Natural killer cell (primary cell): Measurements from ENCODE around the gene HSF5. TPM values are rescaled to one million over a fixed set of nuclear protein-coding genes. Genes with fewer than 3 reads are reported as not detected.

Experiments used
- ATAC-seq, 3 donors: fragments of 150-1000 bp in 2 of 3; fragments of 200-7000 bp in 1 of 3; cut with Tn5 transposase; 1 replicate in 1 of 3; 2 replicates in 2 of 3; pipeline ENCODE4 v1.10.0; 2021; ENCODE audit warnings: mild to moderate bottlenecking in 2 of 3, moderate library complexity in 2 of 3
- DNase-seq, 2 donors: peaks; one replicate each; pipeline versions ENCODE4 v3.0.0 to v3.0.0-alpha.2; 2013 to 2021; ENCODE audit warnings: mixed read lengths in 1 of 2
- H3K27ac ChIP-seq: one replicate; pipeline ENCODE4 v1.5.1; 2013; ENCODE audit warnings: mild to moderate bottlenecking, low read length
- H3K27me3 ChIP-seq: one replicate; pipeline ENCODE4 v1.6.1; 2013; ENCODE audit warnings: low read length; ENCODE audit not compliant: control insufficient read depth, insufficient read depth
- H3K36me3 ChIP-seq: one replicate; pipeline ENCODE4 v1.6.1; 2013; ENCODE audit warnings: low read length; ENCODE audit not compliant: control insufficient read depth, insufficient read depth
- H3K4me1 ChIP-seq: one replicate; pipeline ENCODE4 v1.6.1; 2013; ENCODE audit warnings: low read length; ENCODE audit not compliant: control insufficient read depth, insufficient read depth
- H3K4me3 ChIP-seq: one replicate; pipeline ENCODE4 v1.5.1; 2013; ENCODE audit warnings: low read length
- H3K9me3 ChIP-seq: one replicate; pipeline ENCODE4 v1.6.1; 2013; ENCODE audit warnings: low read length; ENCODE audit not compliant: control insufficient read depth, insufficient read depth
- H3K27ac Mint-ChIP-seq, 2 donors: one replicate each; pipeline ENCODE4 v1.8.0; 2022; ENCODE audit warnings: mild to moderate bottlenecking in 2 of 2, mixed read lengths in 2 of 2, moderate library complexity in 1 of 2
- H3K27me3 Mint-ChIP-seq, 2 donors: one replicate each; pipeline ENCODE4 v1.8.0; 2022; ENCODE audit warnings: low read depth in 2 of 2, mixed read lengths in 2 of 2
- H3K36me3 Mint-ChIP-seq: one replicate; pipeline ENCODE4 v1.8.0; 2022; ENCODE audit warnings: mixed read lengths
- H3K4me1 Mint-ChIP-seq, 2 donors: one replicate each; pipeline ENCODE4 v1.8.0; 2022; ENCODE audit warnings: mixed read lengths in 2 of 2
- H3K4me3 Mint-ChIP-seq: one replicate; pipeline ENCODE4 v1.8.0; 2022; ENCODE audit warnings: mild to moderate bottlenecking, moderate library complexity, mixed read lengths
- H3K9me3 Mint-ChIP-seq, 2 donors: one replicate each; pipeline ENCODE4 v1.8.0; 2022; ENCODE audit warnings: mixed read lengths in 2 of 2
- CTCF ChIP-seq: fragments of 200-600 bp; IDR thresholded peaks from one replicate; pipeline ENCODE4 v1.8.0; 2022; ENCODE audit warnings: antibody characterized with exemption
- WGBS: methylation state at CpG from one replicate; pipeline ENCODE4 v1.1.7; 2013; ENCODE audit warnings: missing lambda C conversion rate; ENCODE audit not compliant: insufficient coverage; 5-methylcytosine and 5-hydroxymethylcytosine counted together
- intact Hi-C: fragments of 100-400 bp; cut with micrococcal nuclease; formaldehyde crosslinking; loops from one replicate; pipeline ENCODE4 v1.14.2; 2022
- total RNA-seq, 4 donors: library from RNA; stranded (reverse); fragments of 120-200 nt in 1 of 4; gene quantifications; one replicate each; pipeline versions ENCODE4 v1.2.3 to v1.2.4, GENCODE V29; 2013 to 2022

HSF5 gene
- total RNA-seq, 3 donors from 2014 or later (not counting 1 experiment from before 2014, with no cell fraction given) = 0.45 to 1.00 (median 0.94) TPM

DNA sequence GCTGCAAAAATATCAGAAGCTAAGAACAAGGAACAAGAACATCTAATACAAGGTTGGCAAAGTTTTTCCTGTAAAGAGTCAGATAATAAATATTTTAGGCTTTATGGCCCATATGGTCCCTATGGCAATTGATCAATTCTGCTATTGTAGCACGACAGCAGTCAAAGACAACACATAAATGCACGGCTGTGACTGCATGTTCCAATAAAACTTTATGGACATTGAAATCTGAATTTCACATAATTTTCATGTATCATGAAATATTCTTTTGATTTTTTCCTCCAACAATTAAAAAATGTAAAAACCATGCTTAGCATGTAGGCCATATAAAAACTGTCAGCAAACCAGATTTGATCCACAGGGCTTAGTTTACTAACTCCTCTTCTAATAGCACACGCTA, 60.4 kb downstream of the HSF5 start:
- Histone ChIP-seq H3K27ac (no peak overlapping the region), H3K4me3 (no peak overlapping the region), H3K27me3 (no peaks in the 10 kb centered on the region), H3K36me3 (no peaks in the 10 kb centered on the region), H3K4me1 (no peaks in the 10 kb centered on the region), H3K9me3 (no peaks in the 10 kb centered on the region)
- Mint-ChIP-seq H3K27ac (no peak overlapping the region), H3K27me3 (no peaks in the 10 kb centered on the region), H3K9me3 (no peaks in the 10 kb centered on the region), H3K4me3 (no peak overlapping the region), H3K4me1 (no peaks in the 10 kb centered on the region), H3K36me3 (no peaks in the 10 kb centered on the region)
- intact Hi-C loops = no loop called here
- no peak for TF ChIP-seq CTCF
- WGBS = 100% methylated on average over 2 of the region's 3 CpGs
- no peak for DNase-seq
- no peak for ATAC-seq

GRCh38 chr17:58421711-58422110, 66.5 kb downstream of the HSF5 start:
- Mint-ChIP-seq H3K4me3 (no peak overlapping the region), H3K4me1 (peaks cover 13 to 15% of the 10 kb centered on the region in 2 donors), H3K27ac (no peak overlapping the region), H3K27me3 (no peaks in the 10 kb centered on the region), H3K36me3 (no peaks in the 10 kb centered on the region), H3K9me3 (no peaks in the 10 kb centered on the region)
- 100% methylated on average over 1 of the region's 1 CpG for WGBS
- DNase-seq = no peak
- Histone ChIP-seq H3K27ac (no peak overlapping the region), H3K36me3 (no peaks in the 10 kb centered on the region), H3K4me1 (peaks cover 5% of the 10 kb centered on the region), H3K27me3 (no peaks in the 10 kb centered on the region), H3K9me3 (no peaks in the 10 kb centered on the region), H3K4me3 (no peak overlapping the region)
- no peak for ATAC-seq
- intact Hi-C loops = no loop called here
- TF ChIP-seq CTCF = no peak

DNA sequence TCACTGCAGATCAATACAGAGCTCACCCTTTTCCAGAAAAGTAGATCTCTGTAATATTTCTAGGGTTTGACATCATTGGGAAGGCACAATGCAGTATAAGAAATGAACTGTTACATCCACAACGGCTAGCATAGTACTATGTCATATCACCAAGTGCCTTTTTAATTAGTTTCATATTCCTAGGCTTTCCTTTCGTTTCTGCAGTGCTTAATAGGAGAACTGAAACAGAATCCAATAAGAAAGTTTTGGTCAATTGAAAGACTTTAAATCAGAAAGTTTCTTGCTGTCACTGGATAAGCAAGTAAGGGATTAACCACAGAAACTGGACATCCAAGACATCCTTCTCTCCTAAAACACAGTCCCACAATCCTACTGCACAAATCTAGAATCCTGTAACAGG, 67.4 kb downstream of the HSF5 start:
- no peak overlapping the region for H3K27ac Mint-ChIP-seq
- no peaks in the 10 kb centered on the region for H3K27me3 Mint-ChIP-seq
- H3K36me3 Mint-ChIP-seq = no peaks in the 10 kb centered on the region
- H3K27me3 ChIP-seq = no peaks in the 10 kb centered on the region
- intact Hi-C loops = no loop called here
- DNase-seq (no peak), ATAC-seq (no peak)
- no peaks in the 10 kb centered on the region for H3K36me3 ChIP-seq
- no peak for TF ChIP-seq CTCF
- no peak overlapping the region for H3K4me3 Mint-ChIP-seq
- no peak overlapping the region for H3K4me3 ChIP-seq
- peaks cover 13 to 15% of the 10 kb centered on the region in 2 donors for H3K4me1 Mint-ChIP-seq
- peaks cover 5% of the 10 kb centered on the region for H3K4me1 ChIP-seq
- no peaks in the 10 kb centered on the region for H3K9me3 Mint-ChIP-seq
- WGBS = 100% methylated on average over 2 of the region's 2 CpGs
- no peaks in the 10 kb centered on the region for H3K9me3 ChIP-seq
- no peak overlapping the region for H3K27ac ChIP-seq
